Loucy (cell line): ENCODE results near the gene ADGRL1.

ENCODE experiments used
- H2AFZ ChIP-seq: fragments of 200-600 bp; sonication (generic); 2 replicates; pipeline ENCODE4 v1.6.0; 2016; ENCODE audit warnings: antibody characterized with exemption, mild to moderate bottlenecking, low read length, moderate library complexity
- H3F3A ChIP-seq: fragments of 200-600 bp; 2 replicates; pipeline ENCODE4 v1.6.0; 2016; ENCODE audit warnings: antibody characterized with exemption, low read depth, mild to moderate bottlenecking
- H3K27me3 ChIP-seq: fragments of 200-600 bp; sonication (generic); 2 replicates; pipeline ENCODE4 v1.6.1; 2014; ENCODE audit warnings: low read length, mild to moderate bottlenecking; ENCODE audit not compliant: insufficient read depth, poor library complexity, severe bottlenecking
- H3K36me3 ChIP-seq: fragments of 200-600 bp; sonication (generic); 2 replicates; pipeline ENCODE4 v1.6.1; 2016; ENCODE audit warnings: low read length; ENCODE audit not compliant: insufficient read depth
- H3K4me1 ChIP-seq: fragments of 200-600 bp; sonication (generic); 2 replicates; pipeline ENCODE4 v1.5.1; 2014; ENCODE audit warnings: low read length, mild to moderate bottlenecking; ENCODE audit not compliant: insufficient read depth, poor library complexity, severe bottlenecking
- H3K4me2 ChIP-seq: fragments of 200-600 bp; sonication (generic); 2 replicates; pipeline ENCODE4 v1.6.0; 2014; ENCODE audit warnings: antibody characterized with exemption, low read length, low read depth, mild to moderate bottlenecking; ENCODE audit not compliant: poor library complexity, severe bottlenecking
- H3K4me3 ChIP-seq: fragments of 200-600 bp; sonication (generic); 2 replicates; pipeline ENCODE4 v1.5.1; 2014; ENCODE audit warnings: low read length, mild to moderate bottlenecking, mixed read lengths; ENCODE audit not compliant: poor library complexity, severe bottlenecking
- H3K79me2 ChIP-seq: fragments of 200-600 bp; sonication (generic); 2 replicates; pipeline ENCODE4 v1.6.1; 2014; ENCODE audit warnings: low read length; ENCODE audit not compliant: insufficient read depth
- H3K9ac ChIP-seq: fragments of 200-600 bp; sonication (generic); 2 replicates; pipeline ENCODE4 v1.6.0; 2014; ENCODE audit warnings: mild to moderate bottlenecking, low read depth, low read length, moderate library complexity; ENCODE audit not compliant: poor library complexity, severe bottlenecking
- H3K9me2 ChIP-seq: fragments of 200-600 bp; sonication (generic); replicated peaks from 2 replicates; pipeline ENCODE4 v1.6.1; 2016; ENCODE audit warnings: low read depth, low read length, mixed read lengths
- H3K9me3 ChIP-seq: fragments of 200-600 bp; sonication (generic); 2 replicates; pipeline ENCODE4 v1.6.1; 2014; ENCODE audit warnings: mild to moderate bottlenecking, antibody characterized with exemption, low read length, low read depth; ENCODE audit not compliant: insufficient read depth
- H4K20me1 ChIP-seq: fragments of 200-600 bp; sonication (generic); 2 replicates; pipeline ENCODE4 v1.6.0; 2014; ENCODE audit warnings: antibody characterized with exemption, low read length, mild to moderate bottlenecking; ENCODE audit not compliant: insufficient read depth, poor library complexity, severe bottlenecking
- CTCF ChIP-seq: fragments of 200-600 bp; sonication (generic); conservative IDR thresholded peaks from 2 replicates; pipeline ENCODE4 v1.5.1; 2014; ENCODE audit warnings: mild to moderate bottlenecking, antibody characterized with exemption, low read length
- EZH2phosphoT487 ChIP-seq: fragments of 200-600 bp; IDR thresholded peaks from 2 replicates; pipeline ENCODE4 v1.6.1; 2018; ENCODE audit warnings: antibody characterized with exemption, mild to moderate bottlenecking, moderate library complexity, borderline replicate concordance

The ADGRL1 gene

GRCh38 chr19:14118165-14119051 lies 87.6 kb downstream of the ADGRL1 start:
- no peak for TF ChIP-seq EZH2phosphoT487
- no peak for TF ChIP-seq CTCF

DNA sequence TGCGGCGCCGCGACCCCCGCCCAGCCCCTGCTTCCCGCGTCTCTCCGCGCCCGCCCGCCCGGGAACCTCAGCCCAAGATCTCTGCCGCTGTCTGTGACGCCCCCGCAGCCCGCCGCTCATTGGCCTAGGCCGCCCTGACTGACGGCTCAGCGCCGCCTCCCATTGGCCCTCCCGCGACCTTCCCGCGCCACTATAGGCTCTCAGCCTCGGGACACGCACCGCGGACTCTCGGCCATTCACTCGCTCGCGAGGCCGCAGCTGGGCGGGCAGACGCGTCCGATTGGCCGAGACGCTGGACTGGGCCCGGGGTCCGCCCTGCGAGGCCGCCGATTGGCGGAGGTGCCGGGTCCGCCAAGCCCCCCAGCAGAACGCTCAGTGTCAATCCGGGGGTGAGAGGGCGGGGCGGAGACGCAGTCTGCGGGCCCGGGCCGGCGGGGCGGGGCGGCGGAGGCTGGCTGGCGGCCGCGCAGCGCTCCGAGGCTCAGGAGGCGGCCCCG lies 88.3 kb downstream of the ADGRL1 start, which contains the start of gene PRKACA:
PRKACA (minus strand) TSS at position 95 of the 497 bp plus-strand sequence. CDS start 215 bp downstream, outside the sequence.
- no peaks in the 10 kb centered on the region; the same call in 1 of the 2 replicates for H3F3A ChIP-seq
- H4K20me1 ChIP-seq = peaks cover 18% of the 10 kb centered on the region
- peak within 1 kb of the TSS; percentile 89 for H3K4me2 ChIP-seq
- H3K4me1 ChIP-seq = peaks cover 49% of the 10 kb centered on the region
- TF ChIP-seq CTCF = no peak
- no peak for TF ChIP-seq EZH2phosphoT487
- peak within 1 kb of the TSS; percentile 81 for H3K4me3 ChIP-seq
- H2AFZ ChIP-seq = no peak within 1 kb of the TSS
- H3K9me3 ChIP-seq = no peaks in the 10 kb centered on the region
- no peaks in the 10 kb centered on the region for H3K27me3 ChIP-seq
- peaks cover 34% of the 10 kb centered on the region; the same call in 1 of the 2 replicates for H3K79me2 ChIP-seq
- H3K9ac ChIP-seq = peak within 1 kb of the TSS; percentile 72
- H3K36me3 ChIP-seq = no peaks in the 10 kb centered on the region; the same call in 1 of the 2 replicates
- H3K9me2 ChIP-seq = no peaks in the 10 kb centered on the region

More at GRCh38 chr19:14118165-14119051, 87.6 kb downstream of the ADGRL1 start:
- Histone ChIP-seq H3K9ac (peak overlapping the region; percentile 72), H3K9me3 (no peaks in the 10 kb centered on the region), H3K36me3 (no peaks in the 10 kb centered on the region; the same call in 1 of the 2 replicates), H2AFZ (no peak overlapping the region), H3K4me2 (peak overlapping the region; percentile 86), H4K20me1 (peaks cover 18% of the 10 kb centered on the region), H3K79me2 (peaks cover 34% of the 10 kb centered on the region; the same call in 1 of the 2 replicates), H3K27me3 (no peaks in the 10 kb centered on the region), H3K4me1 (peaks cover 42% of the 10 kb centered on the region), H3K9me2 (no peaks in the 10 kb centered on the region), H3K4me3 (peak overlapping the region; percentile 81), H3F3A (no peaks in the 10 kb centered on the region; the same call in 1 of the 2 replicates)

GRCh38 chr19:14116918-14117578 lies 88.9 kb downstream of the ADGRL1 start:
- H3K4me2 ChIP-seq = peak overlapping the region; percentile 89
- H3K9me3 ChIP-seq = no peaks in the 10 kb centered on the region
- no peaks in the 10 kb centered on the region; the same call in 1 of the 2 replicates for H3K36me3 ChIP-seq
- no peaks in the 10 kb centered on the region; the same call in 1 of the 2 replicates for H3F3A ChIP-seq
- H3K79me2 ChIP-seq = peaks cover 38% of the 10 kb centered on the region; the same call in 1 of the 2 replicates
- H3K4me3 ChIP-seq = peak overlapping the region; percentile 76
- H2AFZ ChIP-seq = no peak overlapping the region
- no peaks in the 10 kb centered on the region for H3K27me3 ChIP-seq
- peaks cover 55% of the 10 kb centered on the region for H3K4me1 ChIP-seq
- no peaks in the 10 kb centered on the region for H3K9me2 ChIP-seq
- H4K20me1 ChIP-seq = peaks cover 18% of the 10 kb centered on the region
- peak overlapping the region; percentile 65 for H3K9ac ChIP-seq
- TF ChIP-seq CTCF (no peak), EZH2phosphoT487 (no peak)
